Activated T-cell treated with anti-CD3 and anti-CD28 coated beads, Interleukin-2, amount 50 U/mL, for 24 hours (primary cell): ENCODE measurements around the gene H6PD.

Experiments used
- DNase-seq: peaks from one replicate; pipeline ENCODE4 v3.0.0-alpha.2; 2020
- H3K27ac Mint-ChIP-seq: 2 replicates; pipeline ENCODE4 v1.8.0; 2020; ENCODE audit warnings: mild to moderate bottlenecking, mixed read lengths
- H3K27me3 Mint-ChIP-seq: 2 replicates; pipeline ENCODE4 v1.8.0; 2020; ENCODE audit warnings: mixed read lengths
- H3K36me3 Mint-ChIP-seq: 2 replicates; pipeline ENCODE4 v1.8.0; 2020; ENCODE audit warnings: low read depth, mixed read lengths
- H3K4me1 Mint-ChIP-seq: 2 replicates; pipeline ENCODE4 v1.8.0; 2020; ENCODE audit warnings: low read depth, mixed read lengths
- H3K4me3 Mint-ChIP-seq: 2 replicates; pipeline ENCODE4 v1.8.0; 2020; ENCODE audit warnings: mild to moderate bottlenecking, moderate library complexity, mixed read lengths
- H3K9me3 Mint-ChIP-seq: 2 replicates; pipeline ENCODE4 v1.8.0; 2020; ENCODE audit warnings: mixed read lengths

H6PD gene

GRCh38 chr1:9249534-9250410 lies 15.2 kb downstream of the H6PD start:
- no peaks in the 10 kb centered on the region for H3K9me3 Mint-ChIP-seq
- H3K4me1 Mint-ChIP-seq = peaks cover 10% of the 10 kb centered on the region
- no peak overlapping the region for H3K4me3 Mint-ChIP-seq
- peak; percentile 55 for DNase-seq
- H3K27me3 Mint-ChIP-seq = no peaks in the 10 kb centered on the region
- no peak overlapping the region for H3K27ac Mint-ChIP-seq
- H3K36me3 Mint-ChIP-seq = peaks cover 15% of the 10 kb centered on the region

DNA sequence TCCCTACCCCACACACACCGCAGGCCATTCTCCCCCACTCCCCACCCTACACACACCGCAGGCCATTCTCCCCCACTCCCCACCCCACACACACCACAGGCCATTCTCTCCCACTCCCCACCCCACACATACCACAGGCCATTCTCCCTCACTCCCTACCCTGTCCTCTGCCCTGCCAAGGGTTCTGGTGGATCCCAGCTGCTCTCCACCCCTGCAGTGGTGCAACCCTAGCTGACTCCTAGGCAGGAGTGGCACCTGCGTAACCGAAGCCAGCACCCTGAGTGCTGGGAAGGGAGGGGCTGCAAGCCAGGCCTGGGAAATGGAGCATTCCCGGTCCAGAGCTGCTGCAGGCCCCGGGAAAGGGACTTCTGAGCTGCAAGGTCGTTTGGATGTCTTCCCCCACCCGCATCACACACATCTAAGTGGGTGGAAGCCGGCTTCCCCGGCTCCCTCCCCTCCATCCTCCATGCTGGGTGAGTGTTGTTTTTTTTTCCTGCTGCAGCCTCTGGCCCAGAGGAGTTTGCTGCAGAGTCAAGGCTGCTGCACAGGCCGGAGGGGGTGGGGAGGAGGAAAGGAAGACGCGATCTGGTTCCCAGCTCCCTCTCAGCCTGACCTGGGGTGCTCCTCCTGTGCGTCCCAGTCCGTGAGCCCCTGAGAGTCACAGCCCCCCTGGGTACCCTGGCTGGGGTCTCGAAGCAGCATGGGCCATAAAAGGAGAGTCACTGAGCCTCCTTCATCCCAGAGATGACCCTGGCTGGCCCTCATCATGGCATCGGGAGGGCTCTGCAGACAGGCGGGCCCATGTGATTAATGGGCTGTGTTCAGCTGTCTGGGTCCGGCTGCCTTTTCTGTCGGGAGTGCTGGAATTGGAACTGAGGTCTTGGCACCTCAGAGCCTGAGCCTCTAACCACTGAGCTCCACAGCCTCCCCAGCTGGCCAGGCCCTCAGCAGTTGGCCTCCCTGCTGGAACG lies 16.1 kb downstream of the H6PD start:
- peaks cover 8% of the 10 kb centered on the region for H3K4me1 Mint-ChIP-seq
- no peak overlapping the region for H3K4me3 Mint-ChIP-seq
- H3K9me3 Mint-ChIP-seq = no peaks in the 10 kb centered on the region
- H3K36me3 Mint-ChIP-seq = peaks cover 15% of the 10 kb centered on the region
- no peak for DNase-seq
- H3K27me3 Mint-ChIP-seq = no peaks in the 10 kb centered on the region
- no peak overlapping the region for H3K27ac Mint-ChIP-seq

GRCh38 chr1:9251501-9251900 lies 16.9 kb downstream of the H6PD start:
- H3K4me3 Mint-ChIP-seq = no peak overlapping the region
- peaks cover 17% of the 10 kb centered on the region for H3K36me3 Mint-ChIP-seq
- no peaks in the 10 kb centered on the region for H3K27me3 Mint-ChIP-seq
- H3K4me1 Mint-ChIP-seq = peaks cover 8% of the 10 kb centered on the region
- no peak for DNase-seq
- no peaks in the 10 kb centered on the region for H3K9me3 Mint-ChIP-seq
- no peak overlapping the region for H3K27ac Mint-ChIP-seq

GRCh38 chr1:9253004-9253403 lies 18.4 kb downstream of the H6PD start:
- H3K36me3 Mint-ChIP-seq = peaks cover 11% of the 10 kb centered on the region
- H3K9me3 Mint-ChIP-seq = no peaks in the 10 kb centered on the region
- peaks cover 13% of the 10 kb centered on the region for H3K4me1 Mint-ChIP-seq
- H3K4me3 Mint-ChIP-seq = no peak overlapping the region
- no peak for DNase-seq
- H3K27ac Mint-ChIP-seq = no peak overlapping the region
- H3K27me3 Mint-ChIP-seq = no peaks in the 10 kb centered on the region

DNA sequence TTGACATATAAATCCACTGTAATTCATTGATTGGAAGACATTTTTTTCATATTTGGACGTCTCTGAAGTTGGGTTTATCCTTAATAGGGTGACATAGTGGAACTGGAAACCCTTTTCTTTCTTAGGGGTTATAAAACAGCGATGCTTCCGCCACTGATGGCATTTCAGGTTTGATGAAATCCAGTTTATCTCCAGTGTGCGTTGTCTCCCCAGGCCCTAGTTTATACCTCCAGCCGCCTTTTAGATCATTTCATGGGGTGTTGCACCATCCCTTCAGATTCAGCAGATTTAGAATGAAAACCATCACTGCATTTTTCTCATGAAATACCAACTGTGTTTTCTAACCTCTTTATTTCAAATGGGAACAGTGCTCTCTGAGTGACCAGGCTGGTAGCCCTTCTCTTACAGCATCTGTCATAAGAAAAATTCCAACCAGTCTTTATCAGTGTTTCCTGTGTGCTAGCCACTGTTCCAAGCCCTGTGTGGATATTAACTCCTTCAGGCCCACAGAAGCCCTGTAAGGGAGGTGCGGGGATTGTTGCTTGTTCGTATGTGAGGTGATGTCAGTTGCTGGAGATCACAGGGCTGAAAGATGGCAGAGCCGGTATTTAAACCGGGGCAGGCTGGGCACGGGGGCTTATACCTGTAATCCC lies 19.0 kb downstream of the H6PD start:
- no peak for DNase-seq
- Mint-ChIP-seq H3K9me3 (peaks cover 4% of the 10 kb centered on the region), H3K4me1 (peaks cover 19% of the 10 kb centered on the region), H3K27ac (no peak overlapping the region), H3K4me3 (no peak overlapping the region), H3K27me3 (no peaks in the 10 kb centered on the region), H3K36me3 (peaks cover 10% of the 10 kb centered on the region)

GRCh38 chr1:9256332-9256731 lies 21.8 kb downstream of the H6PD start:
- no peak overlapping the region for H3K27ac Mint-ChIP-seq
- DNase-seq = no peak
- H3K9me3 Mint-ChIP-seq = peaks cover 19% of the 10 kb centered on the region
- H3K36me3 Mint-ChIP-seq = peaks cover 7% of the 10 kb centered on the region
- H3K4me1 Mint-ChIP-seq = peaks cover 33% of the 10 kb centered on the region
- no peak overlapping the region for H3K4me3 Mint-ChIP-seq
- no peaks in the 10 kb centered on the region for H3K27me3 Mint-ChIP-seq

DNA sequence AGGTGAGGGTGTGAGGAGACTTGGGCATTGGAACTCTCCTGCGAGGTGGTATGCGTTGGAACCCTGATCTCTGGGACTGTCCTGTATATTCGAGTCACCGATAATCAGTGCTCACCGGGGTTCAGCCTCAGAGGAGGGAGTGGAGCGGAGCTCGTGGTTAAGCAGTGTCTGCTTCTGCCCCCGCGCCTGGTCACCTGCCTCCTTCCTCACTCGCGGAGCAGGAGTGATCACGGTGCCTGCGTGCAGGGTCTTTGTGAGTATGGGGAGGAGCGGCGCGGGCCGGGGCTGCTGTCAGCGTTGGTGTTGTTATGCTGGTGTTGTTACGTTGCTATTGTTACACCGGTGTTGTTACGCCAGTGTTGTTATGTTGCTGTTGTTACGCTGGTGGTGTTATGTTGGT lies 23.3 kb downstream of the H6PD start:
- DNase-seq = no peak
- Mint-ChIP-seq H3K27ac (no peak overlapping the region), H3K9me3 (peaks cover 19% of the 10 kb centered on the region), H3K36me3 (peaks cover 6% of the 10 kb centered on the region), H3K4me3 (no peak overlapping the region), H3K4me1 (peaks cover 33% of the 10 kb centered on the region), H3K27me3 (no peaks in the 10 kb centered on the region)

GRCh38 chr1:9258629-9259028 lies 24.1 kb downstream of the H6PD start:
- Mint-ChIP-seq H3K36me3 (peaks cover 9% of the 10 kb centered on the region), H3K9me3 (peaks cover 19% of the 10 kb centered on the region), H3K4me1 (peaks cover 33% of the 10 kb centered on the region), H3K27ac (no peak overlapping the region), H3K27me3 (no peaks in the 10 kb centered on the region), H3K4me3 (no peak overlapping the region)
- DNase-seq = no peak

DNA sequence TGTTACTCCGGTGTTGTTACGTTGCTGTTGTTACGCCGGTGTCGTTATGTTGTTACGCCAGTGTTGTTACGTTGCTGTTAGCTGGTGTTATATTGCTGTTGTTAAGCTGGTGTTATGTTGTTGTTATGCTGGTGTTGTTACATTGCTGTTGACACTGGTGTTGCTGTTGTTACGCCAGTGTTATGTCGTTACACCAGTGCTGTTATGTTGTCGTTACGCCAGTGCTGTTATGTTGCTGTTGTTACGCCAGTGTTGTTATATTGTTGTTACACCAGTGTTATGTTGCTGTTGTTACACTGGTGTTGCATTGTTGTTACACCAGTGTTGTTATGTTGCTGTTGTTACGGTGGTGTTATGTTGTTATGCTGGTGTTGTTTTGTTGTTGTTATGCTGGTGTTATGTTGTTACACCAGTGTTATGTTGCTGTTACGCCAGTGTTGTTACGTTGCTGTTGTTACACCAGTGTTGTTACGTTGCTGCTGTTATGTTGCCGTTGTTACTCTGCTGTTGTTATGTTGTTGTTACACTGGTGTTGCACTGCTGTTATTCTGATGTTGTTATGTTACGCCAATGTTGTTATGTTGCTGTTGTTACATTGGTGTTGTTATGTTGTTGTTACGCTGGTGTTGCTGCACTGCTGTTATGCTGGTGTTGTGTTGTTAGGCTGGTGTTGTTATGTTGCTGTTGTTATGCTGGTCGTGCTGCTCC lies 25.6 kb downstream of the H6PD start:
- Mint-ChIP-seq H3K36me3 (peaks cover 23% of the 10 kb centered on the region), H3K4me3 (no peak overlapping the region), H3K4me1 (peaks cover 25% of the 10 kb centered on the region), H3K9me3 (peaks cover 19% of the 10 kb centered on the region), H3K27me3 (no peaks in the 10 kb centered on the region), H3K27ac (no peak overlapping the region)
- DNase-seq = no peak

- H3K27ac Mint-ChIP-seq = no peak overlapping the region
- H3K4me1 Mint-ChIP-seq = peaks cover 26% of the 10 kb centered on the region
- peaks cover 21% of the 10 kb centered on the region for H3K36me3 Mint-ChIP-seq
These were observed 26.9 kb downstream of the H6PD start for GRCh38 chr1:9261496-9261895.

DNA sequence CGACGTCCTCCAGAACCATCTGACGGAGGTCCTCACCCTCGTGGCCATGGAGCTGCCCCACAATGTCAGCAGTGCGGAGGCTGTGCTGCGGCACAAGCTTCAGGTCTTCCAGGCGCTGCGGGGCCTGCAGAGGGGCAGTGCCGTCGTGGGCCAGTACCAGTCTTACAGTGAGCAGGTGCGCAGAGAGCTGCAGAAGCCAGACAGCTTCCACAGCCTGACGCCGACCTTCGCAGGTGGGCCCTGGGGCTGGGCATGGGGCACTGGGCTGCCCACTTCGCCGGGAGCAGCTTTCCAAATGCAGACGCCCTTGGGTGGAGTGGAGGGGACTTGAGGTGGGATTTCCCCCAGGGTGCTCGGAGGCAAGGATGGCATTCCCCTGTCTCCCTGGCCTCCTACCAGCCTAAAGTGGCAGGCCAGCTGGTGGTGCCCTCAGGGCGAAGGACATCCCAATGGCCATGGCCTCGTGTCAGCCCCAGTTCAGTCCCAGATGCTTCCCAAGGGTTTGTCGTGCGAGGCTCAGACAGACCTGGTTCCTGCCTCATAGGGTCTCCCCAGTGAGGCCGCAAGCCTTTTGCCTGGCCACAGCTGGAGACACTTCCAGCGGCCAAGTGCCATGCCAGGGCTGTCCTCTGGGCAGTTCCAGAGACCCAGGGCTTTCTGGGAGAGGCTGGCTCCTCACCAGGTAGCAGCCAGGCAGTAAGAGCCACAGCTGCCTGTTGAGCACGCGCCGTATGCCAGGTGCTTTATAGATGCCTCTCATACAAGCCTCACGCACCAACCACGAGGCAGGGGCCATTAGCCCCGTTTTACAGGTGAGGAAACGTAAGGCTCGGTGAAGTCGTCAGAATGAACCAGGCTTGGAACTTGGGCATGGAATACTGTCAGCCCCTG lies 27.8 kb downstream of the H6PD start:
- Mint-ChIP-seq H3K27ac (no peak overlapping the region), H3K4me1 (peaks cover 31% of the 10 kb centered on the region), H3K4me3 (no peak overlapping the region), H3K27me3 (no peaks in the 10 kb centered on the region), H3K9me3 (peaks cover 19% of the 10 kb centered on the region), H3K36me3 (peaks cover 21% of the 10 kb centered on the region)
- no peak for DNase-seq

More at GRCh38 chr1:9261496-9261895, 26.9 kb downstream of the H6PD start:
- no peak for DNase-seq
- H3K27me3 Mint-ChIP-seq = no peaks in the 10 kb centered on the region
- H3K9me3 Mint-ChIP-seq = peaks cover 19% of the 10 kb centered on the region
- no peak overlapping the region for H3K4me3 Mint-ChIP-seq

GRCh38 chr1:9263276-9263855 lies 28.8 kb downstream of the H6PD start:
- Mint-ChIP-seq H3K27me3 (no peaks in the 10 kb centered on the region), H3K4me1 (peaks cover 22% of the 10 kb centered on the region)

More at GRCh38 chr1:9263276-9263855, 28.8 kb downstream of the H6PD start:
- Mint-ChIP-seq H3K27ac (no peak overlapping the region), H3K4me3 (no peak overlapping the region), H3K36me3 (peaks cover 21% of the 10 kb centered on the region), H3K9me3 (peaks cover 17% of the 10 kb centered on the region)
- no peak for DNase-seq
